H1 (cell line): Measurements from ENCODE around the gene PITRM1. TPM values are rescaled to one million over a fixed set of nuclear protein-coding genes. Genes with fewer than 3 reads are reported as not detected.

ENCODE experiments used
- CTCF ChIA-PET: fragments of 300-600 bp; sonication (Branson Sonifier 250); formaldehyde crosslinking; loops from one replicate; lab custom pipeline; 2021; ENCODE audit not compliant: partially characterized antibody; lab: Charles Lee
- POLR2A ChIA-PET: fragments of 300-600 bp; sonication (Branson Sonifier 250); formaldehyde crosslinking; loops from one replicate; lab custom pipeline; 2021; ENCODE audit warnings: inconsistent platforms; ENCODE audit not compliant: partially characterized antibody; lab: Charles Lee
- DNase-seq, 2 experiments: peaks; one replicate each; pipeline versions ENCODE4 v3.0.0 to v3.0.0-alpha.2; 2010 to 2022; ENCODE audit warnings: low spot score in 2 of 2, low read depth in 1 of 2, mixed read lengths in 1 of 2
- FAIRE-seq: peaks from 2 replicates; lab custom pipeline; 2011; peaks lifted over from hg19 to GRCh38; lab: Jason Lieb, UNC
- H2AFZ ChIP-seq: 2 replicates; pipeline ENCODE4 v1.8.1; 2012; ENCODE audit warnings: low read length, inconsistent platforms
- H2AK5ac ChIP-seq: 2 replicates; pipeline ENCODE4 v1.6.1; 2013; ENCODE audit warnings: low read depth, low read length
- H2BK120ac ChIP-seq: replicated peaks from 2 replicates; pipeline ENCODE3; 2013; ENCODE audit warnings: low read depth, low read length, inconsistent platforms
- H2BK12ac ChIP-seq: 2 replicates; pipeline ENCODE4 v1.6.1; 2013; ENCODE audit warnings: low read depth, low read length
- H2BK15ac ChIP-seq: 2 replicates; pipeline ENCODE4 v1.6.1; 2013; ENCODE audit warnings: low read length
- H2BK20ac ChIP-seq: 2 replicates; pipeline ENCODE4 v1.6.1; 2013; ENCODE audit warnings: low read length
- H2BK5ac ChIP-seq: 2 replicates; pipeline ENCODE4 v1.6.1; 2013; ENCODE audit warnings: low read depth, low read length
- H3K14ac ChIP-seq: 2 replicates; pipeline ENCODE4 v1.6.1; 2013; ENCODE audit warnings: inconsistent platforms; ENCODE audit not compliant: insufficient read length
- H3K18ac ChIP-seq: 2 replicates; pipeline ENCODE4 v1.6.1; 2013; ENCODE audit warnings: low read length; ENCODE audit errors: extremely low read depth
- H3K23ac ChIP-seq: 2 replicates; pipeline ENCODE4 v1.6.1; 2013; ENCODE audit warnings: inconsistent platforms; ENCODE audit not compliant: insufficient read length
- H3K23me2 ChIP-seq: 2 replicates; pipeline ENCODE4 v1.6.1; 2013; ENCODE audit warnings: low read depth, low read length
- H3K27ac ChIP-seq: 2 replicates; pipeline ENCODE4 v1.6.1; 2011; ENCODE audit warnings: low read depth, low read length, inconsistent platforms
- H3K27me3 ChIP-seq, 4 experiments: replicated peaks in 1 of 4; 1 replicate in 1 of 4; 2 replicates in 3 of 4; pipeline versions ENCODE4 v1.6.1 to v1.8.1; 2011 to 2013; ENCODE audit warnings: low read length in 3 of 4, mild to moderate bottlenecking in 3 of 4, inconsistent platforms in 2 of 4, mixed read lengths in 2 of 4, moderate library complexity in 1 of 4; ENCODE audit not compliant: control insufficient read depth in 3 of 4, insufficient read depth in 3 of 4; ENCODE audit errors: extremely low read depth in 1 of 4
- H3K36me3 ChIP-seq, 4 experiments: 2 replicates each; pipeline versions ENCODE4 v1.6.1 to v1.8.1; 2011 to 2013; ENCODE audit warnings: mild to moderate bottlenecking in 4 of 4, low read length in 3 of 4, moderate library complexity in 2 of 4, control low read depth in 1 of 4, inconsistent platforms in 1 of 4; ENCODE audit not compliant: insufficient read depth in 4 of 4, control insufficient read depth in 2 of 4
- H3K4ac ChIP-seq: replicated peaks from 2 replicates; pipeline ENCODE3; 2013; ENCODE audit warnings: low read length, low read depth, mixed read lengths, inconsistent platforms; ENCODE audit not compliant: insufficient read length
- H3K4me1 ChIP-seq, 4 experiments: replicated peaks in 1 of 4; 1 replicate in 1 of 4; 2 replicates in 3 of 4; pipeline versions ENCODE4 v1.6.1 to v1.8.1; 2011 to 2013; ENCODE audit warnings: low read length in 3 of 4, inconsistent platforms in 2 of 4, mixed read lengths in 1 of 4; ENCODE audit not compliant: insufficient read depth in 4 of 4, control insufficient read depth in 3 of 4
- H3K4me2 ChIP-seq, 2 experiments: 2 replicates each; pipeline versions ENCODE4 v1.6.1 to v1.8.1; 2011 to 2013; ENCODE audit warnings: low read depth in 2 of 2, low read length in 2 of 2, control low read depth in 1 of 2, inconsistent platforms in 1 of 2, mild to moderate bottlenecking in 1 of 2; ENCODE audit not compliant: insufficient read depth in 1 of 2
- H3K4me3 ChIP-seq, 4 experiments: fragments of 200-600, 300-600 bp in 1 of 4; sonication (generic), shearing (Covaris generic), sonication (Bioruptor Twin) in 1 of 4; 2 replicates each; pipeline versions ENCODE4 v1.5.1 to v1.8.1; 2011 to 2016; ENCODE audit warnings: low read length in 4 of 4, low read depth in 3 of 4, control low read depth in 2 of 4, inconsistent platforms in 2 of 4, mild to moderate bottlenecking in 2 of 4, mixed read lengths in 1 of 4, moderate library complexity in 1 of 4; ENCODE audit not compliant: insufficient read depth in 2 of 4; ENCODE audit errors: extremely low read depth in 1 of 4
- H3K56ac ChIP-seq: replicated peaks from 2 replicates; pipeline ENCODE3; 2013; ENCODE audit warnings: low read depth, mild to moderate bottlenecking, mixed read lengths, low read length, inconsistent platforms; ENCODE audit not compliant: insufficient read length
- H3K79me1 ChIP-seq: 2 replicates; pipeline ENCODE4 v1.6.1; 2013; ENCODE audit warnings: low read depth, low read length, control low read depth
- H3K79me2 ChIP-seq, 2 experiments: 2 replicates each; pipeline versions ENCODE4 v1.6.1 to v1.8.1; 2012 to 2013; ENCODE audit warnings: low read length in 2 of 2, mild to moderate bottlenecking in 2 of 2, inconsistent platforms in 1 of 2; ENCODE audit not compliant: insufficient read depth in 2 of 2, control insufficient read depth in 1 of 2
- H3K9ac ChIP-seq, 4 experiments: replicated peaks in 1 of 4; 1 replicate in 1 of 4; 2 replicates in 3 of 4; pipeline versions ENCODE4 v1.6.1 to v1.8.1; 2011 to 2013; ENCODE audit warnings: low read depth in 3 of 4, low read length in 3 of 4, control low read depth in 2 of 4, mild to moderate bottlenecking in 2 of 4, moderate library complexity in 2 of 4, inconsistent platforms in 1 of 4; ENCODE audit errors: extremely low read depth in 1 of 4
- H3K9me3 ChIP-seq, 2 experiments: 2 replicates each; pipeline versions ENCODE4 v1.6.1 to v1.8.1; 2012 to 2013; ENCODE audit warnings: mild to moderate bottlenecking in 2 of 2, moderate library complexity in 2 of 2, control low read depth in 1 of 2, inconsistent platforms in 1 of 2, low read depth in 1 of 2, low read length in 1 of 2, mixed read lengths in 1 of 2; ENCODE audit not compliant: insufficient read depth in 2 of 2
- H4K20me1 ChIP-seq, 2 experiments: replicated peaks in 1 of 2; 2 replicates each; pipeline versions ENCODE3 to v1.8.1; 2011 to 2013; ENCODE audit warnings: inconsistent platforms in 2 of 2, low read length in 2 of 2, mild to moderate bottlenecking in 1 of 2; ENCODE audit not compliant: insufficient read depth in 2 of 2, control insufficient read depth in 1 of 2
- H4K5ac ChIP-seq: 2 replicates; pipeline ENCODE4 v1.6.1; 2013; ENCODE audit warnings: low read length, low read depth, mixed read lengths, inconsistent platforms; ENCODE audit not compliant: insufficient read length
- H4K8ac ChIP-seq: 2 replicates; pipeline ENCODE4 v1.8.0; 2013; ENCODE audit warnings: mild to moderate bottlenecking, moderate library complexity, low read length, inconsistent platforms; ENCODE audit not compliant: insufficient read depth; ENCODE audit errors: extremely low read depth
- H4K91ac ChIP-seq: replicated peaks from 2 replicates; pipeline ENCODE3; 2013; ENCODE audit warnings: low read length, mixed read lengths, inconsistent platforms; ENCODE audit not compliant: insufficient read length
- BRCA1 ChIP-seq: IDR thresholded peaks from 2 replicates; pipeline ENCODE4 v1.6.1; 2012; ENCODE audit warnings: low read depth, low read length, improper control_type of control experiment
- CHD1 ChIP-seq: IDR thresholded peaks from 2 replicates; pipeline ENCODE4 v1.6.1; 2012; ENCODE audit warnings: low read depth, low read length, improper control_type of control experiment
- CHD2 ChIP-seq: IDR thresholded peaks from 2 replicates; pipeline ENCODE4 v1.6.1; 2012; ENCODE audit warnings: low read length, improper control_type of control experiment
- CTBP2 ChIP-seq: IDR thresholded peaks from 2 replicates; pipeline ENCODE4 v1.7.0; 2011; ENCODE audit warnings: borderline replicate concordance, mild to moderate bottlenecking, moderate library complexity, mixed read lengths, low read length; ENCODE audit not compliant: insufficient read depth, insufficient read length
- EZH2 ChIP-seq: fragments of 200-600 bp; sonication (generic); IDR thresholded peaks from 2 replicates; pipeline ENCODE4 v1.7.1; 2012; ENCODE audit warnings: low read depth, mild to moderate bottlenecking, moderate library complexity, low read length, inconsistent platforms; ENCODE audit not compliant: severe bottlenecking
- GABPA ChIP-seq: IDR thresholded peaks from 2 replicates; pipeline ENCODE4 v1.6.1; 2011; ENCODE audit warnings: mild to moderate bottlenecking, low read length, moderate library complexity, borderline replicate concordance; ENCODE audit not compliant: insufficient read depth
- KDM4A ChIP-seq: IDR thresholded peaks from one replicate; pipeline ENCODE4 v1.7.1; 2012; ENCODE audit warnings: low read depth, mild to moderate bottlenecking, moderate library complexity, low read length, inconsistent platforms; ENCODE audit not compliant: severe bottlenecking
- RBBP5 ChIP-seq: IDR thresholded peaks from 2 replicates; pipeline ENCODE4 v1.7.1; 2012; ENCODE audit warnings: low read depth, mild to moderate bottlenecking, inconsistent platforms, low read length, moderate library complexity, borderline replicate concordance
- TAF7 ChIP-seq: optimal IDR thresholded peaks from 2 replicates; pipeline ENCODE3; 2011; ENCODE audit warnings: low read depth, mild to moderate bottlenecking, inconsistent platforms, low read length, moderate library complexity, borderline replicate concordance
- TBP ChIP-seq: IDR thresholded peaks from 2 replicates; pipeline ENCODE4 v1.6.1; 2011; ENCODE audit warnings: low read depth, low read length, improper control_type of control experiment
- TCF12 ChIP-seq: IDR thresholded peaks from 2 replicates; pipeline ENCODE4 v1.6.1; 2011; ENCODE audit warnings: low read depth, mild to moderate bottlenecking, low read length
- TEAD4 ChIP-seq: IDR thresholded peaks from 2 replicates; pipeline ENCODE4 v1.6.1; 2012; ENCODE audit warnings: low read depth, low read length, inconsistent platforms, mixed read lengths
- USF2 ChIP-seq: IDR thresholded peaks from 2 replicates; pipeline ENCODE4 v1.6.1; 2011; ENCODE audit warnings: low read length, improper control_type of control experiment
- WGBS, 2 experiments: shearing (Covaris generic) in 1 of 2; methylation state at CpG; one replicate each; pipeline versions ENCODE4 v1.1.6 to v1.1.7; 2013 to 2015; ENCODE audit warnings: low lambda C conversion rate in 2 of 2, mixed read lengths in 2 of 2, inconsistent platforms in 1 of 2, low coverage in 1 of 2, missing lambda C conversion rate in 1 of 2; ENCODE audit not compliant: insufficient replicate concordance in 2 of 2, insufficient coverage in 1 of 2, insufficient read length in 1 of 2; ENCODE audit errors: extremely low coverage in 1 of 2, missing lambda C conversion rate in 1 of 2; 5-methylcytosine and 5-hydroxymethylcytosine counted together
- polyA plus RNA-seq, 7 experiments: library from polyadenylated mRNA; depleted of rRNA in 3 of 7; stranded (reverse) in 5 of 7; unstranded in 2 of 7; fragments of >200 nt in 5 of 7; fragments of 200-250 nt in 2 of 7; gene quantifications; 1 replicate in 5 of 7; 2 replicates in 1 of 7; 4 replicates in 1 of 7; pipeline versions ENCODE4 v1.2.1 to v1.2.3, GENCODE V29; 2011 to 2013; ENCODE audit warnings: missing spikeins in 2 of 7, mixed read lengths in 2 of 7
- total RNA-seq: library from RNA; stranded (reverse); fragmentation: NEBNext Ultra II Directional; extraction: Animal tissue kit (Norgen Biotek cat#: 25700); gene quantifications from 2 replicates; pipeline ENCODE4 v1.2.1, GENCODE V29; 2021

PITRM1 gene
- total and polyA plus RNA-seq, 2 of the 8 experiments (the other 6 are each of a cell fraction or from before 2014, with no cell fraction given): 18.6 to 31.5 TPM

DNA sequence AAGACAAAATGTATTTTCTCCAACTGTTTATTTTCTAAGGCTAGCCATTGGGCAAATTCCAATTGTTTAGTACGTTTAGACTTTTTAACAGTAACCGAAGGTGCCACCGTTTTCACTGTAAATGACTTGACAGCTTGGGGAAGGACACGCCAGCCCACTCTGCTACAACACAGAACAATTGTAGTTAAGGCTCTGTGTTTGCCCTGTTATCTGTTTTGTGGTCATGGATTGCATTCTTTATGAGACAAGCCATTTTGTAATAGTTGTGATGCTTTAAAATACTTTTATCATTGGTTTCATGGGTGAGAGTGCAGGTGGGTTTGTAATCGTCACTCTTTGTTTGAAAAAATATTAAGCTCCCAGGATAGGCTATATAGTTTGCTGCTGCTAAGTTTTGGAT, 6.6 kb upstream of the PITRM1 start:
- no peaks in the 10 kb centered on the region for H3K4me1 ChIP-seq
- no peaks in the 10 kb centered on the region for H4K20me1 ChIP-seq
- no peaks in the 10 kb centered on the region for H3K36me3 ChIP-seq
- no peak overlapping the region for H3K23ac ChIP-seq
- H3K4me3 ChIP-seq: no peak overlapping the region
- 91% methylated on average over 5 of the region's 5 CpGs; no CpG with 5 or more reads in 1 of the 2 experiments for WGBS, 2 experiments
- H3K9ac ChIP-seq: no peak overlapping the region
- ChIA-PET CTCF (interaction anchor here (1.1 kb wide), 2 partner anchors 14 to 16 kb away, joined by 4 to 5 read pairs; no protein-coding TSS in a partner anchor), POLR2A (no interaction called here)
- no peak overlapping the region for H4K8ac ChIP-seq
- no peak overlapping the region for H2BK12ac ChIP-seq
- no peaks in the 10 kb centered on the region for H3K79me2 ChIP-seq
- no peaks in the 10 kb centered on the region; the same call in 1 of the 2 replicates for H3K23me2 ChIP-seq
- no peak for DNase-seq
- H2BK15ac ChIP-seq: no peak overlapping the region
- no peak overlapping the region for H3K56ac ChIP-seq
- no peak overlapping the region for H4K91ac ChIP-seq
- H3K4me2 ChIP-seq: no peak overlapping the region
- no peak overlapping the region for H3K18ac ChIP-seq
- no peak overlapping the region for H2AFZ ChIP-seq
- no peak overlapping the region for H2BK20ac ChIP-seq
- no peak overlapping the region for H2BK5ac ChIP-seq
- no peak overlapping the region for H3K27ac ChIP-seq
- H3K9me3 ChIP-seq: no peaks in the 10 kb centered on the region
- H3K27me3 ChIP-seq: no peaks in the 10 kb centered on the region
- FAIRE-seq: no peak
- no peaks in the 10 kb centered on the region for H3K79me1 ChIP-seq
- H2AK5ac ChIP-seq: no peak overlapping the region
- no peak overlapping the region for H3K14ac ChIP-seq
- H4K5ac ChIP-seq: no peak overlapping the region
- H3K4ac ChIP-seq: no peak overlapping the region
- H2BK120ac ChIP-seq: no peak overlapping the region
- TF ChIP-seq CHD1 (no peak), TAF7 (no peak), USF2 (no peak), CTBP2 (no peak), TBP (no peak), BRCA1 (no peak), EZH2 (no peak), RBBP5 (no peak), KDM4A (no peak), CHD2 (no peak), GABPA (no peak), TCF12 (no peak), TEAD4 (no peak)
